ENCODE data around the gene PSEN1.
"Not testable (repeated sequence)": the region's sequence is repeated elsewhere in the genome, so short reads cannot be mapped to it uniquely, and the experiment has no call there.

- TF ChIP-seq, protein P1, sequence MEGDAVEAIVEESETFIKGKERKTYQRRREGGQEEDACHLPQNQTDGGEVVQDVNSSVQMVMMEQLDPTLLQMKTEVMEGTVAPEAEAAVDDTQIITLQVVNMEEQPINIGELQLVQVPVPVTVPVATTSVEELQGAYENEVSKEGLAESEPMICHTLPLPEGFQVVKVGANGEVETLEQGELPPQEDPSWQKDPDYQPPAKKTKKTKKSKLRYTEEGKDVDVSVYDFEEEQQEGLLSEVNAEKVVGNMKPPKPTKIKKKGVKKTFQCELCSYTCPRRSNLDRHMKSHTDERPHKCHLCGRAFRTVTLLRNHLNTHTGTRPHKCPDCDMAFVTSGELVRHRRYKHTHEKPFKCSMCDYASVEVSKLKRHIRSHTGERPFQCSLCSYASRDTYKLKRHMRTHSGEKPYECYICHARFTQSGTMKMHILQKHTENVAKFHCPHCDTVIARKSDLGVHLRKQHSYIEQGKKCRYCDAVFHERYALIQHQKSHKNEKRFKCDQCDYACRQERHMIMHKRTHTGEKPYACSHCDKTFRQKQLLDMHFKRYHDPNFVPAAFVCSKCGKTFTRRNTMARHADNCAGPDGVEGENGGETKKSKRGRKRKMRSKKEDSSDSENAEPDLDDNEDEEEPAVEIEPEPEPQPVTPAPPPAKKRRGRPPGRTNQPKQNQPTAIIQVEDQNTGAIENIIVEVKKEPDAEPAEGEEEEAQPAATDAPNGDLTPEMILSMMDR (IDR thresholded peaks at IDR 0.05) = not testable (repeated sequence)
- TF ChIP-seq POLR2A (IDR thresholded peaks at IDR 0.05) = not testable (repeated sequence)
Measured at GRCh38 chr14:73169855-73170254, 33.5 kb downstream of the PSEN1 start.

All from tibial nerve (tissue), 3 donors.